HCT116 (cell line): Measurements from ENCODE around the gene LRBA. TPM values are rescaled to one million over a fixed set of nuclear protein-coding genes. Genes with fewer than 3 reads are reported as not detected.

Source experiments
- ATAC-seq: fragments of 200-7000 bp; cut with Tn5 transposase; 2 replicates; pipeline ENCODE4 v1.9.1; 2020; ENCODE audit warnings: mild to moderate bottlenecking, moderate library complexity
- BruUV-seq: library from RNA; stranded (reverse); fragments of 400-500 nt; replicated peaks from 2 replicates; lab custom pipeline; 2021; lab: Mats Ljungman, UMichigan
- CTCF ChIA-PET: fragments of 300-600 bp; sonication (Branson Sonifier 250); formaldehyde crosslinking; loops from one replicate; lab custom pipeline; 2021; ENCODE audit warnings: antibody characterized with exemption; lab: Charles Lee
- POLR2A ChIA-PET: fragments of 300-600, 350-600 bp; sonication (Branson Sonifier 250); formaldehyde crosslinking; loops from one replicate; lab custom pipeline; 2021; ENCODE audit warnings: antibody characterized with exemption; lab: Charles Lee
- RAD21 ChIA-PET, 2 experiments: fragments of 300-600 bp; sonication (Branson Sonifier 250); formaldehyde crosslinking; loops; one replicate each; lab custom pipeline; 2023; ENCODE audit warnings: low total read pairs in 2 of 2; ENCODE audit not compliant: uncharacterized antibody in 2 of 2, unreplicated experiment in 2 of 2, low non-redundant PET in 1 of 2; lab: Charles Lee
- DNase-seq: peaks from one replicate; pipeline ENCODE4 v3.0.0-alpha.2; 2010; ENCODE audit warnings: low read depth, low spot score
- H2AFZ ChIP-seq: fragments of 200-600 bp; shearing (Covaris generic), sonication (generic); 2 replicates; pipeline ENCODE4 v1.6.1; 2017; ENCODE audit warnings: low read depth, mixed run types, mixed read lengths, antibody characterized with exemption, low read length; ENCODE audit not compliant: poor library complexity, severe bottlenecking
- H3K27ac ChIP-seq: 2 replicates; pipeline ENCODE4 v1.5.1; 2012; ENCODE audit warnings: low read depth, low read length
- H3K27me3 ChIP-seq: fragments of 200-600 bp; sonication (generic); 2 replicates; pipeline ENCODE4 v1.6.1; 2016; ENCODE audit warnings: mixed run types, low read length, mixed read lengths; ENCODE audit not compliant: insufficient read depth
- H3K36me3 ChIP-seq, 2 experiments: fragments of 200-500 bp in 1 of 2; fragments of 200-600 bp in 1 of 2; sonication (Bioruptor generic) in 1 of 2; sonication (generic) in 1 of 2; 2 replicates each; pipeline versions ENCODE4 v1.5.1 to v1.6.1; 2014 to 2016; ENCODE audit warnings: low read length in 2 of 2, inconsistent platforms in 1 of 2, mixed read lengths in 1 of 2, mixed run types in 1 of 2; ENCODE audit not compliant: insufficient read depth in 2 of 2, control insufficient read depth in 1 of 2
- H3K4me1 ChIP-seq, 2 experiments: fragments of 200-600 bp in 1 of 2; sonication (generic) in 1 of 2; 2 replicates each; pipeline versions ENCODE4 v1.5.1 to v1.6.1; 2012 to 2017; ENCODE audit warnings: low read length in 2 of 2, inconsistent platforms in 1 of 2, mild to moderate bottlenecking in 1 of 2, mixed read lengths in 1 of 2, mixed run types in 1 of 2, moderate library complexity in 1 of 2; ENCODE audit not compliant: insufficient read depth in 2 of 2, control insufficient read depth in 1 of 2
- H3K4me2 ChIP-seq: fragments of 200-600 bp; sonication (generic); 2 replicates; pipeline ENCODE4 v1.6.1; 2017; ENCODE audit warnings: mixed run types, low read length, mixed read lengths
- H3K4me3 ChIP-seq, 2 experiments: fragments of 200-600 bp in 1 of 2; sonication (generic) in 1 of 2; replicated peaks in 1 of 2; 2 replicates each; pipeline ENCODE4 v1.5.1; 2011 to 2016; ENCODE audit warnings: low read length in 2 of 2, control low read depth in 1 of 2, low read depth in 1 of 2, mild to moderate bottlenecking in 1 of 2, mixed read lengths in 1 of 2, mixed run types in 1 of 2
- H3K79me2 ChIP-seq: fragments of 200-600 bp; sonication (generic); 2 replicates; pipeline ENCODE4 v1.6.1; 2017; ENCODE audit warnings: mild to moderate bottlenecking, mixed run types, low read length, moderate library complexity, mixed read lengths; ENCODE audit not compliant: insufficient read depth
- H3K9ac ChIP-seq: fragments of 200-600 bp; sonication (generic); 2 replicates; pipeline ENCODE4 v1.6.1; 2016; ENCODE audit warnings: low read length, mixed read lengths
- H3K9me2 ChIP-seq: fragments of 200-600 bp; sonication (generic), shearing (Covaris generic); 2 replicates; pipeline ENCODE4 v1.6.1; 2017; ENCODE audit warnings: mixed run types, mild to moderate bottlenecking, moderate library complexity; ENCODE audit not compliant: insufficient read depth
- H3K9me3 ChIP-seq, 2 experiments: fragments of 200-500 bp in 1 of 2; fragments of 200-600 bp in 1 of 2; sonication (Bioruptor generic) in 1 of 2; sonication (generic) in 1 of 2; 2 replicates each; pipeline ENCODE4 v1.6.1; 2014 to 2017; ENCODE audit warnings: low read length in 2 of 2, mixed read lengths in 2 of 2, inconsistent platforms in 1 of 2, low read depth in 1 of 2, mild to moderate bottlenecking in 1 of 2, mixed run types in 1 of 2, moderate library complexity in 1 of 2; ENCODE audit not compliant: control insufficient read depth in 1 of 2, insufficient read depth in 1 of 2
- H4K20me1 ChIP-seq: fragments of 200-600 bp; sonication (generic), shearing (Covaris generic); 2 replicates; pipeline ENCODE4 v1.6.1; 2017; ENCODE audit warnings: mixed run types, mild to moderate bottlenecking, moderate library complexity; ENCODE audit not compliant: insufficient read depth
- ATF3 ChIP-seq: IDR thresholded peaks from 2 replicates; pipeline ENCODE4 v1.6.1; 2012
- EGR1 ChIP-seq: IDR thresholded peaks from 2 replicates; pipeline ENCODE4 v1.6.1; 2012; ENCODE audit warnings: low read depth
- POLR2A ChIP-seq: IDR thresholded peaks from 2 replicates; pipeline ENCODE4 v1.7.0; 2011; ENCODE audit warnings: borderline replicate concordance; ENCODE audit not compliant: insufficient read depth, insufficient read length; ENCODE audit errors: extremely low read depth
- POLR2AphosphoS5 ChIP-seq: IDR thresholded peaks from 2 replicates; pipeline ENCODE4 v1.6.1; 2011; ENCODE audit warnings: mild to moderate bottlenecking, low read depth, low read length, moderate library complexity
- RAD21 ChIP-seq: IDR thresholded peaks from 2 replicates; pipeline ENCODE4 v1.6.1; 2012; ENCODE audit warnings: low read depth, mild to moderate bottlenecking
- REST ChIP-seq: IDR thresholded peaks from 2 replicates; pipeline ENCODE4 v1.6.1; 2012; ENCODE audit warnings: low read depth
- SIN3A ChIP-seq: IDR thresholded peaks from 2 replicates; pipeline ENCODE4 v1.6.1; 2012; ENCODE audit warnings: low read depth
- SP1 ChIP-seq: IDR thresholded peaks from 2 replicates; pipeline ENCODE4 v1.6.1; 2012; ENCODE audit warnings: low read depth
- SRF ChIP-seq: IDR thresholded peaks from 2 replicates; pipeline ENCODE4 v1.6.1; 2012; ENCODE audit warnings: low read depth
- TCF7L2 ChIP-seq: IDR thresholded peaks from 2 replicates; pipeline ENCODE4 v1.7.0; 2011; ENCODE audit warnings: borderline replicate concordance, inconsistent platforms; ENCODE audit not compliant: insufficient read depth, insufficient read length; ENCODE audit errors: extremely low read depth
- YY1 ChIP-seq: IDR thresholded peaks from 2 replicates; pipeline ENCODE4 v1.6.1; 2011; ENCODE audit warnings: low read length, low read depth, moderate library complexity, mild to moderate bottlenecking; ENCODE audit not compliant: insufficient replicate concordance; ENCODE audit errors: extremely low read depth
- ZBTB33 ChIP-seq: IDR thresholded peaks from 2 replicates; pipeline ENCODE4 v1.6.1; 2011; ENCODE audit warnings: mild to moderate bottlenecking, low read length, moderate library complexity; ENCODE audit not compliant: insufficient replicate concordance; ENCODE audit errors: extremely low read depth
- intact Hi-C: fragments of 100-400 bp; cut with micrococcal nuclease; formaldehyde crosslinking; loops from 2 replicates; pipeline ENCODE4 v1.10.0; 2022
- total RNA-seq: library from RNA; stranded (reverse); gene quantifications from one replicate; pipeline ENCODE4 v1.2.1, GENCODE V29; 2021; ENCODE audit not compliant: unreplicated experiment
- TF ChIP-seq, protein P1 (sequence below): IDR thresholded peaks from 2 replicates; pipeline ENCODE4 v1.6.1; 2012
- TF ChIP-seq, protein P2 (sequence below), 3 experiments: fragments of 200-600 bp in 1 of 3; sonication (generic) in 1 of 3; IDR thresholded peaks in 2 of 3; conservative IDR thresholded peaks in 1 of 3; 2 replicates each; pipeline ENCODE4 v1.5.1; 2012 to 2017; ENCODE audit warnings: low read depth in 2 of 3, low read length in 2 of 3, antibody characterized with exemption in 1 of 3, borderline replicate concordance in 1 of 3, control low read depth in 1 of 3, mild to moderate bottlenecking in 1 of 3, mixed read lengths in 1 of 3, mixed run types in 1 of 3, moderate library complexity in 1 of 3; ENCODE audit not compliant: insufficient read depth in 1 of 3

Gene LRBA
- total RNA-seq, 1 experiment from 2014 or later = 79.8 TPM

DNA sequence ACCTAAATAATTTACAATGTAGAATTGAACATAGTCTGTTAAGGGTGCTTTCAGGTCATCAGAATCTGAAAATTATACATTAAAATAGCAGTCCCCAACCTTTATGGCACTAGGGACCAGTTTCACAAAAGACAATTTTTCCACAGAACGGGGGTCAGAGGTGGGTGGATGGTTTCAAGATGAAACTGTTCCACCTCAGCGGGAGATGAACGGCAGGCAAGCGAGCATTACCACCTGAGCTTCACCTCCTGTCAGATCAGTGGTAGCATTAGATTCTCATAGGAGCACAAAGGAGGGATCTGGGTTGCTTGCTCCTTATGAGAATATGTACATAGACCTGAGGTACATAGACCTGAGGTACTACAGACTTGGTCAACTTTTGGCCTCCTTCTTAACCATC is 29.0 kb downstream of the LRBA start:
- Histone ChIP-seq H2AFZ (no peak overlapping the region), H3K79me2 (peaks cover 88% of the 10 kb centered on the region), H3K27ac (no peak overlapping the region), H3K9ac (no peak overlapping the region), H3K4me3 (no peak overlapping the region), H3K9me2 (no peaks in the 10 kb centered on the region), H3K27me3 (no peaks in the 10 kb centered on the region), H3K4me1 (no peaks in the 10 kb centered on the region), H3K36me3 (no peaks in the 10 kb centered on the region), H4K20me1 (no peaks in the 10 kb centered on the region; the same call in 1 of the 2 replicates), H3K4me2 (no peak overlapping the region), H3K9me3 (no peaks in the 10 kb centered on the region)
- RAD21 ChIA-PET = no interaction called here
- intact Hi-C loops = no loop called here
- POLR2A ChIA-PET = no interaction called here
- TF ChIP-seq, protein P1, sequence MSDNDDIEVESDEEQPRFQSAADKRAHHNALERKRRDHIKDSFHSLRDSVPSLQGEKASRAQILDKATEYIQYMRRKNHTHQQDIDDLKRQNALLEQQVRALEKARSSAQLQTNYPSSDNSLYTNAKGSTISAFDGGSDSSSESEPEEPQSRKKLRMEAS = no peak
- TF ChIP-seq SP1 (no peak), ATF3 (no peak), SIN3A (no peak), TCF7L2 (no peak), REST (no peak), POLR2A (no peak), POLR2AphosphoS5 (no peak), RAD21 (no peak), ZBTB33 (no peak), SRF (no peak), YY1 (no peak), EGR1 (no peak)
- TF ChIP-seq, protein P2, sequence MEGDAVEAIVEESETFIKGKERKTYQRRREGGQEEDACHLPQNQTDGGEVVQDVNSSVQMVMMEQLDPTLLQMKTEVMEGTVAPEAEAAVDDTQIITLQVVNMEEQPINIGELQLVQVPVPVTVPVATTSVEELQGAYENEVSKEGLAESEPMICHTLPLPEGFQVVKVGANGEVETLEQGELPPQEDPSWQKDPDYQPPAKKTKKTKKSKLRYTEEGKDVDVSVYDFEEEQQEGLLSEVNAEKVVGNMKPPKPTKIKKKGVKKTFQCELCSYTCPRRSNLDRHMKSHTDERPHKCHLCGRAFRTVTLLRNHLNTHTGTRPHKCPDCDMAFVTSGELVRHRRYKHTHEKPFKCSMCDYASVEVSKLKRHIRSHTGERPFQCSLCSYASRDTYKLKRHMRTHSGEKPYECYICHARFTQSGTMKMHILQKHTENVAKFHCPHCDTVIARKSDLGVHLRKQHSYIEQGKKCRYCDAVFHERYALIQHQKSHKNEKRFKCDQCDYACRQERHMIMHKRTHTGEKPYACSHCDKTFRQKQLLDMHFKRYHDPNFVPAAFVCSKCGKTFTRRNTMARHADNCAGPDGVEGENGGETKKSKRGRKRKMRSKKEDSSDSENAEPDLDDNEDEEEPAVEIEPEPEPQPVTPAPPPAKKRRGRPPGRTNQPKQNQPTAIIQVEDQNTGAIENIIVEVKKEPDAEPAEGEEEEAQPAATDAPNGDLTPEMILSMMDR (IDR thresholded peaks at IDR 0.05 in 2 of 3, conservative IDR thresholded peaks at IDR 0.05 in 1 of 3; ENCODE audit: borderline replicate concordance in 1 of 3, insufficient read depth in 1 of 3, low read depth in 2 of 3, low read length in 2 of 3) = no peak
- DNase-seq (no peak), ATAC-seq (no peak)
- BruUV-seq = no TSS peak
- CTCF ChIA-PET = no interaction called here
